H9 (cell line): ENCODE measurements around the gene PP2D1. TPM values are rescaled to one million over a fixed set of nuclear protein-coding genes. Genes with fewer than 3 reads are reported as not detected.

ENCODE experiments used
- DNase-seq: peaks from one replicate; pipeline ENCODE4 v3.0.0-alpha.2; 2017
- H2AFZ ChIP-seq: one replicate; pipeline ENCODE4 v1.6.1; 2013; ENCODE audit warnings: mild to moderate bottlenecking, low read length, control low read depth, moderate library complexity
- H2AK5ac ChIP-seq: 2 replicates; pipeline ENCODE4 v1.6.1; 2013; ENCODE audit warnings: low read length, control low read depth, mixed read lengths; ENCODE audit not compliant: insufficient read length
- H2BK120ac ChIP-seq: one replicate; pipeline ENCODE4 v1.6.1; 2013; ENCODE audit warnings: low read depth, mild to moderate bottlenecking, low read length, control low read depth, inconsistent platforms; ENCODE audit not compliant: poor library complexity, severe bottlenecking
- H2BK12ac ChIP-seq: 2 replicates; pipeline ENCODE4 v1.6.1; 2013; ENCODE audit warnings: low read length, control low read depth, mixed read lengths, low read depth; ENCODE audit not compliant: insufficient read length
- H2BK15ac ChIP-seq: 2 replicates; pipeline ENCODE4 v1.6.1; 2013; ENCODE audit warnings: low read depth, low read length, control low read depth
- H2BK20ac ChIP-seq: one replicate; pipeline ENCODE4 v1.6.1; 2013; ENCODE audit warnings: low read depth, mild to moderate bottlenecking, low read length, control low read depth, inconsistent platforms; ENCODE audit not compliant: poor library complexity, severe bottlenecking
- H2BK5ac ChIP-seq: 2 replicates; pipeline ENCODE4 v1.6.1; 2013; ENCODE audit warnings: low read length, control low read depth, mixed read lengths; ENCODE audit not compliant: insufficient read length
- H3K14ac ChIP-seq: 2 replicates; pipeline ENCODE4 v1.6.1; 2013; ENCODE audit warnings: low read length, control low read depth; ENCODE audit not compliant: insufficient read depth
- H3K18ac ChIP-seq: 2 replicates; pipeline ENCODE4 v1.6.1; 2013; ENCODE audit warnings: low read depth, mild to moderate bottlenecking, mixed read lengths, low read length, control low read depth; ENCODE audit not compliant: insufficient read length
- H3K23ac ChIP-seq: 2 replicates; pipeline ENCODE4 v1.6.1; 2013; ENCODE audit warnings: low read length, control low read depth, mixed read lengths, low read depth; ENCODE audit not compliant: insufficient read length
- H3K23me2 ChIP-seq: 2 replicates; pipeline ENCODE4 v1.6.1; 2013; ENCODE audit warnings: low read depth, mild to moderate bottlenecking, mixed read lengths, low read length, control low read depth; ENCODE audit not compliant: insufficient read length, poor library complexity, severe bottlenecking
- H3K27ac ChIP-seq: 2 replicates; pipeline ENCODE4 v1.5.1; 2013; ENCODE audit warnings: low read length, control low read depth, mixed read lengths, low read depth; ENCODE audit not compliant: insufficient read length
- H3K27me3 ChIP-seq: 2 replicates; pipeline ENCODE4 v1.6.1; 2013; ENCODE audit warnings: low read length, control low read depth, inconsistent platforms; ENCODE audit not compliant: insufficient read depth
- H3K4ac ChIP-seq: 2 replicates; pipeline ENCODE4 v1.6.1; 2013; ENCODE audit warnings: low read depth, mild to moderate bottlenecking, control low read depth, inconsistent platforms, low read length, moderate library complexity
- H3K4me1 ChIP-seq: 2 replicates; pipeline ENCODE4 v1.6.1; 2013; ENCODE audit warnings: low read length, control low read depth, inconsistent platforms; ENCODE audit not compliant: insufficient read depth
- H3K4me2 ChIP-seq: 2 replicates; pipeline ENCODE4 v1.6.1; 2013; ENCODE audit warnings: low read length, control low read depth, mixed read lengths; ENCODE audit not compliant: insufficient read length, insufficient read depth
- H3K56ac ChIP-seq: 2 replicates; pipeline ENCODE4 v1.6.1; 2013; ENCODE audit warnings: low read depth, mild to moderate bottlenecking, mixed read lengths, low read length, control low read depth; ENCODE audit not compliant: insufficient read length
- H3K79me1 ChIP-seq: 2 replicates; pipeline ENCODE4 v1.6.1; 2013; ENCODE audit warnings: low read depth, mild to moderate bottlenecking, moderate library complexity, low read length, control low read depth, inconsistent platforms; ENCODE audit not compliant: insufficient read depth, poor library complexity, severe bottlenecking
- H3K79me2 ChIP-seq: 2 replicates; pipeline ENCODE4 v1.6.1; 2013; ENCODE audit warnings: low read length, control low read depth, inconsistent platforms; ENCODE audit not compliant: insufficient read depth
- H3K9ac ChIP-seq: 2 replicates; pipeline ENCODE4 v1.6.1; 2013; ENCODE audit warnings: low read length, control low read depth, mixed read lengths; ENCODE audit not compliant: insufficient read length; ENCODE audit errors: extremely low read depth
- H3K9me3 ChIP-seq: one replicate; pipeline ENCODE4 v1.6.1; 2013; ENCODE audit warnings: low read depth, low read length, inconsistent platforms; ENCODE audit not compliant: control insufficient read depth
- H3T11ph ChIP-seq: one replicate; pipeline ENCODE4 v1.6.1; 2013; ENCODE audit warnings: mild to moderate bottlenecking, low read length, control low read depth, inconsistent platforms
- H4K20me1 ChIP-seq: one replicate; pipeline ENCODE4 v1.6.1; 2013; ENCODE audit not compliant: control insufficient read depth, insufficient read length, insufficient read depth
- H4K5ac ChIP-seq: 2 replicates; pipeline ENCODE4 v1.6.1; 2013; ENCODE audit warnings: low read depth, mild to moderate bottlenecking, mixed read lengths, low read length, control low read depth; ENCODE audit not compliant: insufficient read length
- H4K8ac ChIP-seq: replicated peaks from 2 replicates; pipeline ENCODE4 v1.6.1; 2013; ENCODE audit warnings: low read length, control low read depth, mixed read lengths, low read depth; ENCODE audit not compliant: insufficient read length
- H4K91ac ChIP-seq: 2 replicates; pipeline ENCODE4 v1.6.1; 2013; ENCODE audit warnings: low read depth, mild to moderate bottlenecking, moderate library complexity, mixed read lengths, low read length, control low read depth; ENCODE audit not compliant: insufficient read length
- H3K27ac Mint-ChIP-seq, 3 experiments: 2 replicates in 2 of 3; 3 replicates in 1 of 3; pipeline ENCODE4 v1.8.0; 2020 to 2021; ENCODE audit warnings: mixed read lengths in 3 of 3, mild to moderate bottlenecking in 1 of 3, moderate library complexity in 1 of 3
- H3K27me3 Mint-ChIP-seq: 2 replicates; pipeline ENCODE4 v1.8.0; 2021; ENCODE audit warnings: low read depth, mild to moderate bottlenecking, moderate library complexity, mixed read lengths
- H3K36me3 Mint-ChIP-seq, 3 experiments: 2 replicates in 2 of 3; 3 replicates in 1 of 3; pipeline ENCODE4 v1.8.0; 2020 to 2021; ENCODE audit warnings: low read depth in 3 of 3, mixed read lengths in 3 of 3; ENCODE audit not compliant: insufficient read depth in 1 of 3
- H3K4me1 Mint-ChIP-seq, 2 experiments: 2 replicates each; pipeline ENCODE4 v1.8.0; 2020; ENCODE audit warnings: mixed read lengths in 2 of 2
- H3K4me3 Mint-ChIP-seq, 2 experiments: 2 replicates in 1 of 2; 3 replicates in 1 of 2; pipeline ENCODE4 v1.8.0; 2020 to 2021; ENCODE audit warnings: mild to moderate bottlenecking in 2 of 2, mixed read lengths in 2 of 2, moderate library complexity in 1 of 2
- H3K9me3 Mint-ChIP-seq, 2 experiments: 2 replicates in 1 of 2; 3 replicates in 1 of 2; pipeline ENCODE4 v1.8.0; 2020; ENCODE audit warnings: mild to moderate bottlenecking in 2 of 2, mixed read lengths in 2 of 2, moderate library complexity in 1 of 2
- CTCF ChIP-seq: fragments of 200-600 bp; sonication (generic); conservative IDR thresholded peaks from 3 replicates; pipeline ENCODE4 v1.8.0; 2021; ENCODE audit warnings: antibody characterized with exemption, mild to moderate bottlenecking
- WGBS: extraction: QIAGEN DNeasy Blood & Tissue Kit; methylation state at CpG from one replicate; pipeline ENCODE4 v1.1.7; 2013; ENCODE audit warnings: missing lambda C conversion rate, low lambda C conversion rate, mixed read lengths; ENCODE audit not compliant: insufficient read length; ENCODE audit errors: extremely low coverage; 5-methylcytosine and 5-hydroxymethylcytosine counted together
- total RNA-seq: library from RNA; stranded (reverse); gene quantifications from 2 replicates; pipeline ENCODE4 v1.2.1, GENCODE V29; 2021

PP2D1 gene
- total RNA-seq, 1 experiment from 2014 or later = not detected

GRCh38 chr3:20054549-20054987, 42.5 kb upstream of the PP2D1 start:
- no peaks in the 10 kb centered on the region for H3K36me3 Mint-ChIP-seq
- H4K91ac ChIP-seq = no peak overlapping the region

More at GRCh38 chr3:20054549-20054987, 42.5 kb upstream of the PP2D1 start:
- Mint-ChIP-seq H3K4me3 (no peak overlapping the region), H3K27me3 (no peaks in the 10 kb centered on the region), H3K4me1 (peaks cover 3% of the 10 kb centered on the region in 2 experiments; a peak in 2 of 4 replicates), H3K27ac (no peak overlapping the region), H3K9me3 (no peaks in the 10 kb centered on the region)
- Histone ChIP-seq H3K27ac (no peak overlapping the region), H4K5ac (no peak overlapping the region), H3K23ac (no peak overlapping the region), H2BK120ac (no peak overlapping the region), H3T11ph (no peak overlapping the region), H2AFZ (no peak overlapping the region), H3K27me3 (no peaks in the 10 kb centered on the region), H2BK5ac (no peak overlapping the region), H4K20me1 (no peaks in the 10 kb centered on the region), H3K4me2 (no peak overlapping the region), H3K9ac (no peak overlapping the region), H2BK12ac (no peak overlapping the region), H3K56ac (no peak overlapping the region), H3K18ac (no peak overlapping the region), H3K23me2 (no peaks in the 10 kb centered on the region), H3K14ac (no peak overlapping the region), H3K4me1 (no peaks in the 10 kb centered on the region; the same call in 1 of the 2 replicates), H2AK5ac (no peak overlapping the region), H2BK15ac (no peak overlapping the region), H2BK20ac (no peak overlapping the region), H3K9me3 (no peaks in the 10 kb centered on the region), H3K79me2 (no peaks in the 10 kb centered on the region), H3K4ac (no peak overlapping the region), H4K8ac (no peak overlapping the region), H3K79me1 (no peaks in the 10 kb centered on the region)
- no peak for TF ChIP-seq CTCF
- no peak for DNase-seq
- no CpG with 5 or more reads among the region's 4 CpGs for WGBS
